ENCODE data around the gene FSTL1.
A peak's percentile ranks its signal among the peaks of the same experiment; 100 is the strongest.

FSTL1 gene

DNA sequence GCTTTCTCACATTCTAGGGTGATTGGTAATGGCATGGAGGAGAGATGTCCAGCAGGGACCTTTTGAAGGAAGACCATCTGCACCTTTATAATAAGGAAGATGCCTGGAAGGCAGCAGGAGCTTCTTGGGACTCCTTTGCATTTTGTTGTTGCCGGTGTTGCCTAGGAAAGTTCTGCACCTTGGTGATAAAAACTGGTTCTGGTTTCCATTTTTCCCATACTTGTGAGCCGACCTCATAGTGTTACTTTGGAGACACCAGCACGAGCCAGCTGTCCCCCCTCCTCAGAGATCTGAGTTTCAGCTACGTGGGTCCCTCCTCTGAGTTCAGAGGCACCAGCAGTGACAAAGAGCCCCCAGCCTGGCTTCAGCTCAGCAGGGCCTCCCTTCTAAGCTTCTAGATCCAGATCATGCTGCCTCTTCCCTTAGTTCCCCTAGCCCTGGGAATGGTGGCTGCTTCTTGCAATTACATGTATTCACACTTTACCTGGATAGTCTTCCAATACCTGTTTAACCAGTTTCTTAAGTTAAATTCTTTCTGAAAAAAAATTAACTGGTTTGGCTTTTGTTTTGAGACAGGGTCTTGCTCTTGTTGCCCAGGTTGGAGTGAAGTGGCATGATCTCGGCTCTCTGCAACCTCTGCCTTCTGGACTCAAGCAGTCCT is 18.0 kb upstream of the FSTL1 start:
- DNase-seq, result no peak

DNA sequence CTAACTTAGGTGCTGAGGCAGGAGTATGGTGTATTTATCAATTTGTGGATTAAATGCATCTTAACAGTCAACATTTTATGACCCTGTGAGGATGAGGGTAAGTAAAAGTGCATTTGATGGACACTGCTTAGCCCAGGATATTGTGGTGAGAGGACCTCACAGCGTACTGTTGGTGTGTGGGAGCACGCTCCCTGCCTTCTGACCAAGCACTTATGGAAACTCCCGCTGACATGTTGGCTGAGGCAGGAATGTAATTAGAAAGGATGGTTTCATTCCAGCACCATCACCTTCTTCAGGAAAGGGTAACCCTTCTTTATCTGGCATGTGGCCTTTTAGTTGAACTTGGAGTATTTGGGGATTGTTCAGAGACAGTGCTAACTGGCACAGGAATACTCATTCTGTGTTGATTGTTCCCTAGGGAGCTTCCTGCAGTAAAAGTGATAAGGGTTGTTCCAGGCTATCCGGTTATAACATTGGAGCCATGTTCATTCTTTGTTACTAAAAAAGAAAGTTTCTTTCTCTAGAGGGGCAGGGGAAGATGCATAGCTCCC is 11.7 kb upstream of the FSTL1 start:
- DNase-seq, result no peak

DNA sequence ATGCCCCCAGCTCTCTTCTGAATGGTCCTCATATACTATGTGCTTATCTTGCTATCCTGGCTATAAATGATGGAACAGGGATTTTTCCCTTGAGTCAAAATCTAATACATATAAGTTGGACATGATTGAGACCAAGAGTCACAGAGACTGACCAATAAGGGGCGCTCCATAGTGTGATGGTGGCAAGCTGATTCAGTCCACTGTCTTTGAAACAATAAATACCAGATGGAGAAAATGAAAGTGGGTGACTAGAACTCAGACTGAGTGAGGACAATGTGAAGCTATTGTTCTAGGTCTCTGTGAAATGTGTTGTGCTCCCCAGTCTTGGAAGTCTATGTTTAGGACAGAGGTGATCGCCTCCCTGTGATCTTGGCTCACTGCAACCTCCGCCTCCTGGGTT is 10.6 kb upstream of the FSTL1 start:
- DNase-seq, result no peak

DNA sequence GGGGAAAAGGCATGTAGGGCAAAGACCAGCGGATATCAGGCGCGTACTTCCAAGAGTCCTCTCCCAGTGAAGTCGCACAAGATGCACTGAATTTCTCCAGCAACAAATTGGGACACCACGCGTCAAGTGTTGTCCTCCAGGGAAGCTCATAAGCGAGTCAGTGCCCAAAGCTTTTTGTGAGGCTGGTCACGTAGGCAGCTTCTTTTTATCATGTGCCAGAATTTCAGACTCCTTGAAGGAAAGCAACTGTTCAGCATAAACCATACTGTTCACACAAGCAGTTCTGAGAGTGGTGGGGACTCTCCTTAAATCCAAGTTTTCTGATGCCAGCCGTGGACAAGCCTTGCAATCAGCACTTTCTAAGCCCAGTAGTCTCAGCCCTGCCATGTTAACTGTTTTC is 10.1 kb upstream of the FSTL1 start:
- DNase-seq, result no peak

DNA sequence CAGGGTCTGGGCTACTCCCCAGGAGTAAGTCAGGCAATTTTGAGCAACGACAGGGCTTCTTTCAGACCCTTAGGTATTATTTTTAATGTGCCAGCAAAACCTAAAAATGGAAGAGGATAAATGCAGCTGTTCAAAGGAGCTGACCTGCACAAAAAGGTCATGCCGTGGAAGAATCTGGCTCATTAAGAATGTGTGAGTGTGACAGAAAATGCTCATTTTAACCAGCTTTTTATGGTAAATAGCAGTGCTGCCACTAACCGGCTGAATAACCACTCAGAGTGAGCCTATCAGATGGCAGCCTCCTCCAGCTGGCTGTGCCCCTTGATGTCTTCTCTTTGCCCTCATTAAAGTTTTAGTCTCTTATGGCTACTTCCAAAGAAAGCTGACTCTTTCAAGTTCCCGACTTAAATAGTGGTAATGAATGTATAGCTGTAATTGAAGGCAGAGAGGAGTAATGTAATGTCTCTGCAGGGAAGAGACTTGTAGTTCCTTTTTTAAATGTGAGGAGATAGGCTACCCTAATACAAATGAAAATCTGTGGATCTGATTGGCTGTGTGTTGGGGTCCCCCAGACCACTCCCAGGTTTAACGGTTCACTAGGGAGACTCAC is 9.5 kb upstream of the FSTL1 start:
- no peak for DNase-seq

DNA sequence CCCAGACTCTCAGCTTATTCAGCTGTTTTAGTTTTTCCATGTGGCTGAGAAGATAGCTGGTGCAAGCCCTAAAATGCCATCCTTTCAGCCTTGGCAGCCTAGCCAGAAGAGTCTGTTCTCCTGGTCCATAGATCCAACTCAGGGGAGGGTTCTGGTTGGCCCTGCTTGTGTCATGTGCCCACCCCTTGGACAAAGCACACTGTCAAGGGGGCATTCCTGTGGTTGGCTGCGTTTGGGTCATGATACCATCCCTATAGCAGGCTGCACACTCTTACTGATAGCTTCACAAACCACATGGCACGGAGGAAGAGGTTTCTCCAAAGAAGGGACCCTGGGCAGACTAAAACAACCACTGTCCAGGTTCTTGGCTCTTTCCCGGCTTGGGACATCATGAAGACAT is 8.4 kb upstream of the FSTL1 start:
- DNase-seq, result no peak

DNA sequence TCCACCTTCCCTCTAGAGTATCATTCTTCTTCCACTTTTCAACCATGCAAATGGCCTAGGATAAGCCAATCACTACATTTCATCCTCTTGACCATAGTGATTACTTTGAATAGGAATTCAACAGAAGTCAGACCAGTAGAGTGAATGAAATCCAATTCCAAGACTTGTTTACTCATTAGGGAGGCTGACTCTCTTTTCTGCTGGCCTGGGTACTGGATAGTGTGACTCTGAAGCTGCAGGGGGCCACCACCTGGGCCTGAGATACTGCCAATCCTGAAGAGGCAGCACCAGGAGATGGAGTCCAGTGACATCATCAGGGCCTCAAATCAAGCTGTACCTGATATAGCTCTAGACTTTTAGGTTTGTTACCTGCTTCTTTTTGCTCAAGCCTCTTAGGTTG is 7.0 kb upstream of the FSTL1 start:
- no peak for DNase-seq

DNA sequence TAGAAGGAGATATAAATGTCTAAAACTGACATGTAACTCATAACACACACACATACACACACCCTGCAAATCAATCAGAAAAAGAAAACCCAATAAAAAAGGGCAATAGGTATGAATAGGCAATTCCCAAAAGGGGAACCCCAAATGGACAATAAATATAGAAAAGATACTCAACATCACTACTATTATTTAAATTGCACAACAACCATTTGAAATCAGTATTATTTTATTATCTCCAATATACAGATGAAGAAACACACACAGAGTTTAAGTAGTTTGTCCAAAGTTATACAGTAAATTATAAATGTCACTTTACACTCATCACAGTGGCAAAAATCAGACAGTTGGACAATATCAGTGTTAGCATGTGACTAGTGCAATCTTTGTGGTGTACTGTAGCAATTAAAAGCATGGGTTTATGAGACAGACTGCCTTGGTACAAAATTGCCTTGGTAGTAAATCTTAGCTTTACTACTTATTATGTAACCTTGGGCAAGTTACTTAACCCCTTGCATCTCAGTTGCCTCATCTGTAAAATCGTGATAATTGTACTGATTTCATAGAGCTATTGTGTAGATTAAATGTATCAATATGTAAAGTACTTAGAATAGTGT is 3.4 kb upstream of the FSTL1 start:
- peak in 1 of 2 donors; percentile 5 for DNase-seq

DNA sequence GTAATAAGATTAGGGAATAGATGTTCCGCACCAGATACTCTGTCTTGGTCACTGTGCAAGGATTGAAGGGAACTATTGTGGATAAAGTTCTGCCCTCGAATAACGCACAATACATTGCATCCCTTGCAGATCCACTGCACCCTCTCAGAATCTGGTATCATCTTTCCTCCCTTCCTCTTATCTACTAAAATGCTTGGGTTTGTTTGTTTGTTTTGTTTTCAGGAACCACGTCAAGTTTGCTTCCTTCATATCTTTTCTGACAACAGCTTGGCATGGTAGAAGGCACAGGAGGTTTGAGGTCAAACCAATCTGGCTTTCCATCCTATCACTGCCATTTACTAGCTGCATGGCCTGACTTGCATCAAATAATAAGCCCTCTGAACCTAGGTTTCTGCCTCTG is 2.0 kb upstream of the FSTL1 start:
- DNase-seq, result no peak

DNA sequence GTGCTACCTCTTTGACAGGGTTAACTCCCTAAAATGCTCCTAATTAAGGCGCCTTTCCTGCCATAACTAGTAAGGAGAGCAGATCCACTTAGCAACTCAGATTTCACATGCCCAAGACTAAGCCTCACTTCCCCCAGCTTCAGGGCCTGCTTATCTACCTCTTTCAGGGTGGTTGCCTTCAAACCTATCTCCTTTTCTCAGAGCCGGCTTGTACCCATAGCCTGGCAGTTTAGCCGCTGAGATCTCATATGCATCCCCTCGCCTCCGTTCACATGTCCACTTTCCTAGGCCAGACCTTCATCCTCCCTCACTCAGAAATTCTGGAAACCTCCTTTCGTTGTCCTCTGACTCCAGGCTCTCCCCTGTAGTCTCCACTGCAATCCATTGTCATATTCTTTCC is 1.0 kb upstream of the FSTL1 start:
- no peak for DNase-seq

DNA sequence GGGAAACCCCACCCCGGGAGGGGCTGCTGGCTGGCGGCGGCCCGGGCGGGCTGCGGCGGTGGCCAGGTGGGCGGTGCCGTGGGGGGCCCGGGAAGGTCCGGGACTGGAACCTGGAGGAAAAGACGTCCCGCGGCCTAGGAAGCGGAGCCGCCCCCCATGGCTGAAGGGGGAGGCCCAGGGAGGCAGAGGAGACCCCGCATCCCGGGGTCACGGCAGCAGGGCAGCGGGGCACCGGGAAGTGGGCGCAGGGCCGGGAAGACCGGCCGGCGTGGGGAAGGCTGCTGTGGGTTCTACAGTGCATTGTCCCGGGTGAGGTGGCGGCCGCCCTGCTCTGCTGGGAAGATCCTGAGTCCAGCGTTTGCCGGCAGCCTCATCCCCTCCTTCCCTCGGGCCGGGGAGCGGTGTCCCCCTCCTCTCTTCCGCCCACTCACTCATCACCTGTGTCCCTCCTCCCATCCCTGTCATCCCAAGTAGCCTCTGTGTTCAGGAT is 525 bp upstream of the FSTL1 start:
- no peak for DNase-seq

DNA sequence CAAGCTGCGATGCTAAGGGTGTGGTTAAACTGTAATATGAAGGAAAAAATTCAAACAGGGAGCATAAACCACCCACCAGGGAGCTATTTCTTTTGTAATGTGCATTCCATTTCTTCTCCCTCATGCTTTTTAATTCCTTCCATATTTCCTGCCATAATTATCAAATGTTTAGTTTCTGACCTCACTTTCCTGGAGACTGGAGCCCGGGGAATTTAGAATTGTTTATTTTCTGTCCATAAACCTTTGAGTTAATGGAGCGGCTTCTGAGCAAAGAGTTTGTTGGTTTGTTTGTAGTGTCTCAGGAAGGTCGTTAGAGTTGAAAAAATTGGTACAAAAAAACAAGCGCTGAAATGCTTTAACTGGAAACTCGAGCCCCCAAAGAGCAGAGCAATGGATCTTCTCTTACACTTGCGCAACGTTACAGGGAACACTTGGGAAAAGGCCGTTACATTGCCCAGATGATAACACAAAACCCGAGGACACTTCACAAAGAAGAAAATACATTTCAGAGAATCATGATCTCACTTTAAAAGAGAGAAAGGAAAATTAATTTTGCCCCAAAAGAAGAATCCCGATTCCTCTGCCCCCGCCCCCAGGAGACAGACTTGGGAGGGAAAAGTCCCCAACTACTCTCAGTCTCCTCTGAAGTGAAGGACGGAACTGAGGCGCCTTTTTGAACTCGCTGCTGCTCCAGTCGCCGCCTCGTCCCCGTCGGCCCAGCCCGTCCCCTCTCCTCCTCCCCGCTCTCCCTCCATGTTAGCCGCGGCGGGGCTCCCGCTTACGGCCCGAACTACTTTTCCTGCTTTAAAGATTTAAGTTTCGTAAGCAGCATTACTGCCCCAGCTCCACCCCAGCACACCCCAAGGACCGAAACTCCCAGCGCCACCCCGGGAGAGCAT is 842 bp downstream of the FSTL1 start:
- no peak for DNase-seq

DNA sequence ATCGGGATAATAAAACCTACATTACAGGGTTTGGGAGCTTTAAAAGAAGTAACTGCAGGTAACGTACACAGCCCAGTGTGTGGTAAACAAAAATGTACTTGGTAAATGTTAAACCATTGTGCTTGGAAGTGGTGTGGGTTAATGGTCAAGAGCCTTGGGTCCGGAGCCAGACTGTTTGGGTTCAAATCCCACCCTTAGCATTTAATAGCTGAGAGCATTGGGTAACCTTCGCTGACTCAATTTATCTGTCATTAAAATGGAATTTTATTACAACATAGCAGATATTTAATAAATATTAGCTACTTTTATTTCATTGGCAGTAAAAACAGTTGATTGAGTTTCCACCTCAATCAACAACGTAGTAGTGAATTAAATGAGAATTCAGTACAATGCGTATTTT is 1.5 kb downstream of the FSTL1 start:
- no peak for DNase-seq

DNA sequence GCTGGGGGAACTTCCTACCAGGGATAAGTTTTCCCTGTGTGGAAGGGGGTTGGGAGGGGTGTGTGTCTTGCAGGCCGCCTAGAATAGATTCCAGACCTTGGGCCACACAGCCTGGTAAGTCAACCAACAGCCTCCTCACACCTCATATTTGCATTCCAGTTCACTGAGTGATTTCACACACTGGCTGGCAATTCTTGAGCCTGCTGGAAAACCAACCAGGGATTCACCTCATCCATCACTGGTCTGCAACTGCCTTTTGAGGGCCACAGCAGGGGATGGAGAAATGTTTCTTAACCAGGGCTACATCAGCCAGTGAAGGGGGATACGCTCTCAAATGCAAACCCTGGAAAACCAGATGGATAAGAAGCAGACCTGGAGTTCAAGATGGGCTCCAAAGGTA is 2.0 kb downstream of the FSTL1 start:
- no peak for DNase-seq

DNA sequence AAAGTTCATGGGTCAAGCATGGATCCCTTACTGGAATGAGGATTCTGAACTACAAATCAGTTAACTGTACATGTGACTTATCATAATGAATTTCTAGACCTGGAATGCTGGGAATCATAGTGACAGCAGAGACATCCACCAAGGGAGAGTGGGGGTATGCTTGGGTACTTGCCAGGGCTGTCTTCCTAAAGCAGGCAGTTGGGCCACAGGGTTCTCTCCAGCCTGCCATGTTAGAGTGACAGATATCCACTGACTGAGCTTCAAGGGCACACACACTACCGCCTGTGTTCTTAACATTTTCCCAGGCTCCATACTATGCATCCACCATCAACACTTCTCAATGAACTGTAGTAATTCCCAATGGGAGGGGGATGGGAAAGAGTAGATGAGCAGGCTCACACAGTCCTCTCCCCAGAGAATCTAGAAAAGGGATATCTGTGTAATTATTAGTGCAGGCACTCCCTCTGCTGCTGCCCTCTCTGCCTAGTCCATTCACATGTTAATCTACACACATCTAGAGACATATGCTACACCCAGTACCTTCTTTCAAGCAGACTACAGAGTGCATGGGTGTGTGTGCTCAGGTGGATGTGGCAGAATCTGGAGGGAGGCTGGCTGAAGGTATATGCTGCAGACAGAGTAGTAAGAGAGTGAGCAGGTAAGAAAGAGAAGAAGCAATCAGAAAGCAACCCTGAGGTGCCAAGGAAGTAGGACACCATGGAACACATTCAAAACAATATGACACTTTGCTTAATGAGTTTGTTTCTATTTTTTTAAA is 3.7 kb downstream of the FSTL1 start:
- no peak for DNase-seq

DNA sequence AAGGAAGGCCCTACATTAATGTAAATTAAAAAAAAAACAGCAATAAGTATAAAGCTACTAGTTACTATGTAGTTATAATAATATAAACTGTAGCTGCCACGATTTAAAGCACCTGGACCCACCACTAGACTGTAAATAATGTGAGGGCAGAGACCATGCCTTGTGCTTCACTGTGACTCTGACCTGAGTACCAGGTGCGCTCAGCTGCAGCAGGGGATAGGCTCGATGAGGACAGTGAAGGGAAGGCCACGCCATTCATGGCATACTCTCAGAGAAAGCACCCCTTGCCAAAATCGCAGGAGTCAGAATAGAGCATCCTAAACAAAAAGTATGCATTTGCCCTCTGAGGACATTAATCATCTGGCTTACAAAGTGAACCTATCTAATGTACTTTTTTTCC is 5.1 kb downstream of the FSTL1 start:
- no peak for DNase-seq

DNA sequence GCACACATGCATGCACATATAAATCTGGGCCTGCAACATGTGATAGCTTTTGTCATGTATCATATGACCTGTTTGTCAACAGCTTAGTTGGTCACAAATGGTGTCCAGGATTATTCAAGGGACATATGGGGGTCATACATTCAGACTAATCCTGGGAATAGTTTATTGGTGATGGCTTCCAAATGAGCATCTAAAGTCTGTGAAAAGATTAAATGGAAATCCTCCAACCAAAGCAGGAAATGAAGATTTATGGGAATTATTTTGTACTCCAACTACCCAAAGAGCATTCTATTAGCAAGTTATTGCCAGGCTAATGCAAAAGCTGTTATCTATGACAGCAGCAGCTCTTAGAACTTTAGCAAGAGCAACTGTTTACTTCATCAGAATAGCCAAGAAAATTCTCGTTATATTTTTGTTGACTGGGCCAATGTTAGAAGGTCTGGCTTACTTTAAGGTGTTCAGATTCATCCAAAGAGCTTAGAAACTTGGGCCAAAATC is 7.1 kb downstream of the FSTL1 start:
- no peak for DNase-seq

DNA sequence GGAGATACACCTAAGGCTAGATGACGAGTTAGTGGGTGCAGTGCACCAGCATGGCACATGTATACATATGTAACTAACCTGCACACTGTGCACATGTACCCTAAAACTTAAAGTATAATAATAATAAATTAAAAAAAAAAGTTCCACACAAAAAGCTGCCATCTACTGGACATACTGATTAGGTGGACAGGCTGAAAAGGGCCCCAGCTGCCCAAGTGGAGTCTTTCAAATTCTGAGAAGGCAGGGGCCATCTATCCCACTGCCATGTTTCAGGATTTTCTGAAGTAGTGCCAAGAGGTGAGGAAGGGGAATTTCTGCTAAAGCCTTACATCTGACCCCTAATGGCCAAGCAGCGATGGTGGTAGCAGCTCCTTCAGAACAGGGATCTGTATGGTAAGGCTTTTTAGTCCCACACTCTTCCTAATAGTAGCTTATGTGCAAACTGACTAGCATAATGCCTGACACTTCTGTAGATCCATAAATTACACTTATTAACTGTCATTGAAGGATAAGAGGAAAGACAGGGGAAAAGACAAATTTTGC is 7.7 kb downstream of the FSTL1 start:
- no peak for DNase-seq

DNA sequence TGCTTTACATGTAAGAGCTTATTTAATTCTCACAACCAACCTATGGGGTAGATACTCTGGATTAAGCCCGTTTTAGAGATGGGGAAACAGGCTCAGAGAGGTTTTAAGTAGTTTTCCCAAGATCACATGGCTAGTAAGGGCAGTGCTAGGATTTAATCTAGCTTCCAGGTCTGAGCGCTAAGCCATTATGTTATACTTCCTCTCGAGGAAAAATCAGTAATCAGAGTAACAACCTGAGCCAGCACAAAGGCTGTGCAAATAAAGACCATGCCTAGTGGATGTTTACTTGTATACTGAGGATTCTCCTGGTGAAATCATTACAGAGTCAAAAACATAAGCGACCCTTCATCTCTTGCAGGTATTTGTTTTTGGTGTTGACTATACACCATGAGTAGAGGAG is 9.0 kb downstream of the FSTL1 start:
- DNase-seq, result no peak

DNA sequence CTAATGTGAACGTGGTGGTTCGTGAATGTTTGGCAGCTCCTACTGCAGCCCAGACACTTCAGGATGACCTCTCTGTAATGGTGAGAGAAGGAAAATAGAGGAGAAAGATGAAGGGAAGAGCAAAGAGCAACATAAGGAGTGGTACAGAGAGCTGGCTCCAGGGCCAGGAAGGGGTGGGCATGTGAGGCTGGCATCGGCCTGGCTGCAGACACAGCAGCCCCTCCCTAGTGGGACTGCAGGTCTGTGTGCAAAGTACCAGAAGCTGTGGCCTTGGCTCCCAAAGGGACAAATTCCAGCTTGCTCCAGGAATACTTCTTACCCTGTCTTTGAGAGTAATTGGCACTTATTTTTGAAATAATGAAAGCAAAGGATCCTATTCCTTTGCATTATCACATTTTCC is 10.0 kb downstream of the FSTL1 start:
- DNase-seq, result no peak

DNA sequence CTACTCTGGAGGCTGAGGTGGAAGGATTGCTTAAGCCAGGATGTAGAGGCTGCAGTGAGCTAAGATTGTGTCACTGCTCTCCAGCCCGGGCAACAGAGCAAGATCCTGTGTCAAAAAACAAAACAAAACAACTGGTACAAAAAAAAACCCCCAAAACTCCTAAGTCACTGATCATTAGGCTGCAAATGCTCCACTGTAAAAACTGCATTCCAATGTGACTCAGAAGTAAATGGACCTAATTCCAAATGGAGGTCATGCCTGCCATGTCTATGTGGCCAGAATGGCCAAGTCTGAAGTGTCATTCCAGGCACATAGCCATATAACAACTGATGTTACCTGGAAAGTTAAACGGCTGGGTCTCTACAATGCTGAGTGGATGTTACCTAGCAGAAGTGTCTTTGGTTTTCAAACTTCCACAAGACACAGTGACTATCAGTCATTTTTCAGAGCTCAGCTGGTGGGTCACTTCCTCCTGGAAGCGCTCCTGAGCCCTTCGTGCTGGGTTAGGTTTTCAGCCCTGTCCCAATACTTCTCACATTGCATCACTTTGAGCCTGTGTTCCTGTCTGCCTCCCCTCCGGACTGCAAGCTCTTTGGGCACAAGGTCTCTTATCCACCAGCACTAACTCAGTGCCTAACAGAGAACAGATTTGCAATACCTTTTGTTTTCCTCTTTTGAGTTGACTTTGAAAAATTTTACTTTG is 10.6 kb downstream of the FSTL1 start:
- peak; percentile 14 to 30 for DNase-seq
